Heart right ventricle (tissue), 16 donors: ENCODE measurements around the gene MARCKSL1. TPM values are rescaled to one million over a fixed set of nuclear protein-coding genes. Genes with fewer than 3 reads are reported as not detected.
"Not testable (repeated sequence)": the region's sequence is repeated elsewhere in the genome, so short reads cannot be mapped to it uniquely, and the experiment has no call there.

Experiments
- ATAC-seq, 8 donors: fragments of 200-7000 bp; cut with Tn5 transposase; one replicate each; pipeline ENCODE4 v1.9.1; 2020; ENCODE audit warnings: mild to moderate bottlenecking in 8 of 8, moderate library complexity in 8 of 8, moderate number of reproducible peaks in 1 of 8
- DNase-seq, 2 donors: peaks; one replicate each; pipeline ENCODE4 v3.0.0-alpha.2; 2020
- H3K27ac ChIP-seq, 10 donors: fragments of 200-600 bp; sonication (generic) in 2 of 10; one replicate each; pipeline versions ENCODE4 v1.5.0 to v1.8.0; 2020 to 2022; ENCODE audit warnings: mild to moderate bottlenecking in 3 of 10
- H3K27me3 ChIP-seq, 7 donors: fragments of 200-600 bp; one replicate each; pipeline ENCODE4 v1.8.0; 2021 to 2022; ENCODE audit warnings: mild to moderate bottlenecking in 2 of 7
- H3K36me3 ChIP-seq, 9 donors: fragments of 200-600 bp; sonication (generic) in 1 of 9; one replicate each; pipeline versions ENCODE4 v1.5.0 to v1.8.0; 2020 to 2022; ENCODE audit warnings: mild to moderate bottlenecking in 2 of 9
- H3K4me1 ChIP-seq, 9 donors: fragments of 200-600 bp; sonication (generic) in 1 of 9; one replicate each; pipeline versions ENCODE4 v1.5.0 to v1.8.0; 2020 to 2022; ENCODE audit warnings: mild to moderate bottlenecking in 4 of 9
- H3K4me3 ChIP-seq, 10 donors: fragments of 200-600 bp; sonication (generic) in 2 of 10; one replicate each; pipeline versions ENCODE4 v1.5.0 to v1.8.0; 2020 to 2022; ENCODE audit warnings: mild to moderate bottlenecking in 7 of 10, moderate library complexity in 2 of 10
- H3K9me3 ChIP-seq, 11 donors: fragments of 200-600 bp in 10 of 11; sonication (generic) in 2 of 11; one replicate each; pipeline versions ENCODE4 v1.5.0 to v1.8.0; 2013 to 2022; ENCODE audit warnings: mild to moderate bottlenecking in 2 of 11, control low read depth in 1 of 11, moderate library complexity in 1 of 11
- CTCF ChIP-seq, 9 donors: fragments of 200-600 bp; sonication (generic) in 2 of 9; IDR thresholded peaks; one replicate each; pipeline versions ENCODE4 v1.5.0 to v1.8.0; 2021 to 2022; ENCODE audit warnings: antibody characterized with exemption in 9 of 9, mild to moderate bottlenecking in 5 of 9, moderate library complexity in 1 of 9
- WGBS, 2 donors: extraction: QIAGEN DNeasy Blood & Tissue Kit; methylation state at CpG; one replicate each; pipeline ENCODE4 v1.1.7; 2013; ENCODE audit warnings: inconsistent platforms in 1 of 2; 5-methylcytosine and 5-hydroxymethylcytosine counted together
- intact Hi-C, 10 donors: fragments of 100-400 bp; cut with DNase I; formaldehyde crosslinking; loops; one replicate each; pipeline versions ENCODE4 v1.11.1 to v1.14.2; 2022
- polyA plus RNA-seq, 2 donors: library from polyadenylated mRNA; stranded (reverse); fragments of 200-250 nt; gene quantifications; one replicate each; pipeline ENCODE4 v1.2.3, GENCODE V29; 2013
- total RNA-seq, 10 donors: library from RNA; stranded (reverse); fragmentation: NEBNext Ultra II Directional in 3 of 10; extraction: Animal tissue kit (Norgen Biotek cat#: 25700) in 3 of 10; gene quantifications; one replicate each; pipeline versions ENCODE4 v1.2.1 to v1.2.4, GENCODE V29; 2021 to 2023
- donor health status: Arrhythmogenic right ventricular cardiomyopathy.
- donor health status: ischemic (EF 13 %, LVEDD 7.1; RV severe dilation, severe dysfunction).
- donor health status: healthy with polysubstance abuse.
- donor health status: DM: no; HTN: yes; CAD: no.
- donor health status: DM: no; HTN: no; CAD: no.
- donor health status: ischemic (EF 25% LVEDD 6.9; RV normal size, moderate dysfunction).
- donor health status: ischemic (EF 25% LVEDD 5.7; RV mildly dilated, moderate dysfunction).
- donor health status: healthy.
- donor health status: DM: yes; HTN: yes; CAD: no.
- donor health status: Ischemic cardiomyopathy.
- donor health status: ischemic (EF 35%, LVEDD 5.7; RV mildly dilated, moderate dysfunction).
- donor health status: nonischemic (EF 11% LVEDD 7.7; RV severe dilation, severe dysfunction).
- donor health status: DM: yes; HTN: yes; CAD: no.
- donor health status: PGD.
- donor health status: ischemic (EF 29% LVEDD 5.4; RV normal size, mild dysfunction).
- donor health status: nonischemic (EF 23%, LVEDD 6.1; RV moderate dilation, normal function).

Gene MARCKSL1
- total and polyA plus RNA-seq, 12 donors, result 6.3 to 61.1 (median 16.2) TPM

GRCh38 chr1:32303997-32304622, 31.9 kb downstream of the MARCKSL1 start:
- no peak for ATAC-seq
- Histone ChIP-seq H3K9me3 (peaks cover 0 to 10% (median 0%) of the 10 kb centered on the region in 11 donors), H3K4me1 (peaks cover 0 to 10% (median 0%) of the 10 kb centered on the region in 9 donors), H3K36me3 (peaks cover 0 to 62% (median 34%) of the 10 kb centered on the region in 9 donors), H3K27ac (peak overlapping the region in 2 of 10 donors; percentile 9 to 50), H3K27me3 (no peaks in the 10 kb centered on the region), H3K4me3 (no peak overlapping the region)
- 53 to 67% methylated on average over 3 of the region's 3 CpGs for WGBS, 2 donors
- no peak for TF ChIP-seq CTCF (IDR thresholded peaks at IDR 0.05)
- intact Hi-C loops, result no loop called here
- DNase-seq, result no peak

DNA sequence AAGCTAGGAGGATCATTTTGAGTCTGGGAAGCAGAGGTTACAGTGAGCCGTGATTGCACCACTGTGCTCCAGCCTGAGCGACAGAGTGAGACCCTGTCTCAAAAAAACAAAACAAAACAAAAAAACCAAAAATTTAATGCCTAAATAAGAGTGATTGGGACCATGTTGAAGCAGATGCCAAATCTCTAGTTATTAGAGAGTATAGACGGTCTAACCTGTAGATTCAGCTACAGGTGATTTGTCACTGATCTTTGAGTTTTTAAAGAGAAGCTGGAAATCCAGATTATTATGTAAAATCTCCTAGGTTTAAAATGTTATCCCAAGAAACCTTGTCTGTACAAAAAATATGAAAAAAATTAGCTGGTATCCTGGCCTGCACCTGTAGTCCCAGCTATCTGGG, 32.7 kb downstream of the MARCKSL1 start:
- ATAC-seq (no peak), DNase-seq (no peak)
- H3K27me3 ChIP-seq, result no peaks in the 10 kb centered on the region
- intact Hi-C loops, result no loop called here
- no peak for TF ChIP-seq CTCF (IDR thresholded peaks at IDR 0.05)
- no peak overlapping the region for H3K4me3 ChIP-seq
- no peak overlapping the region for H3K27ac ChIP-seq
- 98% methylated on average over 3 of the region's 3 CpGs for WGBS, 2 donors
- H3K9me3 ChIP-seq, result peaks cover 0 to 10% (median 0%) of the 10 kb centered on the region in 11 donors
- peaks cover 0 to 10% (median 0%) of the 10 kb centered on the region in 9 donors for H3K4me1 ChIP-seq
- peaks cover 0 to 68% (median 34%) of the 10 kb centered on the region in 9 donors for H3K36me3 ChIP-seq

- H3K36me3 ChIP-seq, result peaks cover 0 to 41% (median 19%) of the 10 kb centered on the region in 9 donors
- no peak for ATAC-seq
- H3K4me1 ChIP-seq, result peaks cover 0 to 17% (median 3%) of the 10 kb centered on the region in 9 donors
- DNase-seq, result no peak
- no peaks in the 10 kb centered on the region for H3K27me3 ChIP-seq
- H3K9me3 ChIP-seq, result no peaks in the 10 kb centered on the region
- no peak overlapping the region for H3K27ac ChIP-seq
- H3K4me3 ChIP-seq, result no peak overlapping the region
- no peak for TF ChIP-seq CTCF (IDR thresholded peaks at IDR 0.05)
- intact Hi-C loops, result loop anchor here in 1 of 10 donors (10.0 kb wide), 1 partner anchor 55 kb away; the partner anchor contains the start of gene FAM167B
Measured at GRCh38 chr1:32299327-32299726, 36.7 kb downstream of the MARCKSL1 start.

- H3K27ac ChIP-seq, DNase-seq, ATAC-seq, H3K27me3 ChIP-seq, H3K4me3 ChIP-seq, H3K9me3 ChIP-seq: not testable (repeated sequence)
- intact Hi-C loops, result loop anchor here in 1 of 10 donors (10.0 kb wide), 1 partner anchor 53 kb away; the partner anchor contains the start of gene FAM167B
- H3K4me1 ChIP-seq, result peaks cover 0 to 27% (median under 1%) of the 10 kb centered on the region in 9 donors
- H3K36me3 ChIP-seq, result peaks cover 0 to 30% (median 8%) of the 10 kb centered on the region in 9 donors
- 96 to 97% methylated on average over 16 of the region's 16 CpGs for WGBS, 2 donors
Measured at GRCh38 chr1:32298211-32298610, 37.8 kb downstream of the MARCKSL1 start.
